HG03354 (cell line): ENCODE results near the gene SBF2.

Experiments
- ATAC-seq: cut with Tn5 transposase; IDR thresholded peaks from one replicate; pipeline ENCODE4 v1.9.1; 2021; ENCODE audit warnings: mild to moderate bottlenecking; ENCODE audit not compliant: unreplicated experiment, poor library complexity, severe bottlenecking

SBF2 gene

DNA sequence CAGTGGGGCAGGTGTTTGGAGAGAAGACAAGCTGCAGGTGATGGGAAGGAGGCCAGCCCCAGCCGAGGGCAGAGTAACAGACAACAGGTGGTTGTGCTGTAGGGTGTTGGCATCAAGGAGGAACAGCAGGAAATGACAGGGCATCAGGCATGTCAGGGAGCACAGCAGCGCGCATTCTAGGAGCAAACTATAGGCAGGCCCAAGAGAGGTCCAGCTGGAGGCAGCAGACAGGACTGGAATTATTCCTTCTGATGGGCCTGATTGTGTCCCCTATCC is 24.4 kb upstream of the SBF2 start:
- ATAC-seq: no peak

DNA sequence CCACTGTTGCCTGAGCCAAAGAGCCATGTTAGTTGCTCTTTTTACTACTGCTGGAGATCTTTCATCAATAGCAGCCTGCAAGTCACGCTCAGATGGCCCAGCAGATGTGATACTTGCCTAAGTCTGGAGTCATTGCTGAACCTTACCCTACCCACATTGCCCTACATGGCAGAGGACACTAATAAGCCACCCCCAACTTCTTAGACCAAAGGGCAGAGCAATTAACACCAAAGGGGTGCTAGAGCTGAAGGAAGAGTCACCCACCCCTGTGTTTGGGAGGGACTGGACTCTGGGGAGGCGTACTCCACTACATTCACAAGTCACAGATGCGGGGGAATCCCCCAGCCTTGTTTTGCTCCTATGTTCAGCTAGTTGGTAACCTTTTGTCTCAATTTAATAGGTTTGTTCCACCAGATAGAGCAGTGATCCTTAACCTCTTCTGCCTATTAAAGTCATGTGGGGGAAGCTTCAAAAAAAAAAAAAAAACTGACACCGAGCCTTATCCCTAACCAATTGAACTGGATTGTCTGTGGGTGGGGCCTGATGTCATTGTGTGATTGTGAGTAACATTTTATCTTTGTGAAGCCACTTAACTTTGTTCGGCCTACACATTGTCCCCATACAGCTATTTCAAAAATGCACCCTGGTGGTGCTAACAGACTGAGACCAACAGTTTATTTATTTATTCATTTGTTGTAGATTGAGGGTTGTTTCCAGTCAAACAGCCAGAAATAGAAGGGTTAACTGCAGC is 23.9 kb upstream of the SBF2 start:
- peak; percentile 70 for ATAC-seq

DNA sequence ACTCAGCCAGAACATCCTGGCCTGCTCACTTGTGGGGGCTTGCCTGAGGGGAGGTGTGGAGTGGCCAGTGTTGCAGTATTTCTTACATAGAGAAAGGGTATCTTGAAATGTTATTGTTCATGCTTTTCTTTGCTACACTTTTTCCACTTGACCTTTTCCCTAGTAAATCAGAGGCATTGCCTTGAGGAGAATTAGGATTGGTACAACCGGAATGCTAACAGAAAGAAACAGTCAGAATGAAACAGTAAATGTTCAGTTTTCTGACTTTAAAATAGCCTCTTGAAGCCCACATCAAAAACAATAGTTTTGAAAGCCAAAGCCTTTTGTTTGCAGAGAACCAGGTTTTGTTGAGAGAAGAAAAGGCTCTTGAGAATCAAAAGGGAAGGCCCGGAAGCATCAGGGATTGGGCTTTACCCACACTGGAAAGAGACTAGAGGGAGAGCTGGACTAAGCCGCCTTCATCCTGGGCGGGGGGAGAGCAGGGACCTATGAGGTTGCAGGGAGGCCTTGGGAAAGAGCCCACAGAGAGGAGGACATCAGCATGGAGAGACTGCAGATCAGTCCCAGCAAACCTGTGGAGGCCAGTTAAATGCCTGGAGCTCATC is 23.2 kb upstream of the SBF2 start:
- ATAC-seq: peak; percentile 18

DNA sequence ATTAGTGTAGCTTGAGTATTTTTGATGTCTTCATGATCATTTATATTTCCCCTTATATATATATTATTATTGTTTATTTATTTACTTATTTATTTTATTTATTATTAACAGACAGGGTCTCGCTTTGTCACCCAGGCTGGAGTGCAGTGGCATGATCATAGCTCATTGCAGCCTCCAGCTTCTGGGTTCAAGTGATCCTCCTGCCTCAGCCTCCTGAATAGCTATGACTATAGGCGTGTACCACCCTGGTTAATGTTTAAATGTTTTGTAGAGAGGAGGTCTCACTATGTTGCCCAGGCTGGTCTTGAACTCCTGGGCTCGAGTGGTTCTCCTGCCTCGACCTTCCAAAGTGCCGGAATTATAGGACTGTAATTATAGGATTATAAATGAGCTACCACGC is 21.1 kb upstream of the SBF2 start:
- no peak for ATAC-seq

DNA sequence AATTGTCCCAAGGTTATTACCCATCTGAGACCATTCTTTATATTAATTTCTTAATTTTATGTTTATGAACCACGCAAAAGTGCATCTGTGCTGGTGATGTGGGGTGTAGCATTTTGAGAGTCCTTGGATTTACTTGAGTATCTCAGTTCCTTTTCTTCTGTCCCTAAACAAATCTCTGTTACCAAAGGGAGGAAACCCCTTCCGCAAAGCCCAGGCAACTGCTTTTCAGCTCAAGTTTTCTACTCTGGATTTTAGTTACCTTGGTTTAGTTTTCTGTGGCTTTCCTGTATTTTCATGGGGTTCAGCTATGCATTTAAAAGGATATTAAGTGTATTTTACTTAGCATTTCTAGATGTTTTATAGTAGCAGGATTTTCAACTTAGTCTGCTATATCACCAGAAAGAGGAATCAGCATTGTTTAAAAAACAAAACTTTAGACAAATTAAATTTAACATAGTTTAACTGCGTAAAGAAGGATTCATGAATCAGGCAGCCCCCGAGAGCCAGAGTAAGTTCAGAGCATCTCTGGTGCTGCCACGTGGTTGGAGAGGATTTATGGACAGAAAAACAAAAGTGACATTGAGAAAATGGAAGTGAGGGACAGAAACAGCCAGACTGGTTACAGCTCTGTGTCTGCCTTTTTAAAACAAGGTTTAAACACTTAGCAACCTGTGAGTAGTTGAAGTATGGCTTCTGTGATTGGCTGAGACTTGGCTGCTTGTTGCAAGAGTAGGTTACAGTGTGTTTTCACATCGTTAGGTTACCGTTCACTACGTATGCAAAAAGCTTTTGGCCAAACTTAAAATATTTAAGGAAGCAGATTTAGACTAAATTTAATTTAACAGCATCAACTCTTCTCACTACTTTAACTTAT is 20.4 kb upstream of the SBF2 start:
- ATAC-seq: peak; percentile 84

DNA sequence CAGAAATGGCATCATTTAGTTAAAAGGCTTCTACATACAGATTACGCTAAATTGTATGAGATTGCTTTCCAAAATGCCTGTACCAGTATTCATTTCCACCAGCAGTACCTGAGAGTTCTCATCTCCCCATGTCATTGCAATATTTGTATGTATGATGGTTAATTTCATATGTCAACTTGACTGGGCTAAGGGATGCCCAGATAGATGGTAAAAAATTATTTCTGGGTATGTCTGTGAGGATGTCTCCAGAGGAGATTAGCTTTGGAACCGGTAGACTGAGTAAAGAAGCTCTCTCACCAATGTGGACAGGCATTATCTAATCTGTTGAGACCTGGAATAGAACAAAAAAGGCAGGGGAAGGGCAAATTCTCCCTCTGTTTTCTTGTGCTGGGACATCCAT is 17.8 kb upstream of the SBF2 start:
- ATAC-seq: no peak

DNA sequence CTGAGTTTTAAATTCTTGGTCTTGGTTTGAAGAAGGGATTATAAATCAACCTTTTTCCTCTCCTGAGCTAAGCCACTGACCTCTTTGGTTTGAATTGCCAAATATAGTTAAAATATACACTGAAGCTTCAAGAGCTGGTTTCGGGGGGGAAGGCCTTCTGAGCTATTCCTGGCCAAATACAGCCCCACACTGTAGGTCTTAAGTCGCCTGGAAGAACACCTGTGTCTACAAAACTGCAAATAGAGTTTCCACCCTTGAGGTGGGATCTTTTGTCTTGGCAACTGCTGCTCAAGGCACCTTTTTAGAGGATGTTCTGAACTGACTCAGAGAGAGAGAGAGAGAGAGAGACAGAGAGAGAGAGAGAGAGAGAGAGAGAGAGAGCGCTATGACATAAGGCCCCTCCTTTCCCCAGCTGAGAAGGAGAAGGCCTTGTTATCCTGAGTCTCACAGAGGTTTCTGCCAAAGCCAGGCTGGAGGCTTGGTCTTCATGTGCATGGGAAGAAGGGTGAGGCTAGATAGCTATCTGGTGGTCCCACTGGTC is 16.4 kb upstream of the SBF2 start:
- ATAC-seq: no peak

DNA sequence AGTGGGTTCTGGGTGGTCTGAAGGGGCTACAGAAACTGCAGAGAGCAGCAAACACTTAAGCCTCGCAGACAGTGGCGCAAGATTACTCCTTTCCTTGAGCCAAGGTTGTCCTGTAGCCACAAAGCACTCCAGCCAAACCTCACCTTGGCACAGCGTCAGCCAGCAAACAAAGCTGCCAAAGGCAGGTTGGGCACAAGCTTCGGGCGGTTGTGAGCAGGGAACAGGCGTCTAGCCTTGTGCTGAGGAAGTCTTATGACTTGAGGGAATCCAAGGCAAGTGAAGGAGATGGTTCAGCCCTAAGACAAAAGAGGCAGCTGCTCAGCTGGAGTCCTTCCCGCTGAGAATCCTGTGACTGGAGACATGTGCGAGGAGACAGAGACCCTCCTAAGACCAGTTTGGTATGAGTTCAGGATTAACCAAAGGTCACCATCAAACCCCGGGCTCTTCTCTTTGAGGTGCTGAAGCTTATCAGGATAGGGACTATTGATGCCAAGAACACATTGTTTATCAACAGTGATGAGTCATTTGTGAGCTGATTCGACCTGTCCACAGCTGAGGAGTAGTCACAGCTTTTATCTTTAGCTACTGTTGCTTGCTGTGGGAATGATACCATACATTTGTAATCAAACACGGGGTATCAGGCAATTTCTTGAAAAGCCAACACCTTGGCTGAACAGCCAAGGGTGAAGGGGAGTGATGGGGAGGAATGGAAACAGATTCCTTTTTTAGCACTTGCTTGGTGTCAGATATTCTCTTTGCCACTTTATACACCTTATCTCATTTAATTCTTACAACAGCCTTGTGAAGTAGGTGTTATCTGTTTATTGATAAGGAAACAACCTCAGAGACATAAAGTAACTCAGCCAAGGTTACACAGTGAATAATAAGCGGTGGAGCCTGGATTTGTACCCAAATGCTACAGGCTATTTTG is 15.4 kb upstream of the SBF2 start:
- ATAC-seq: no peak

DNA sequence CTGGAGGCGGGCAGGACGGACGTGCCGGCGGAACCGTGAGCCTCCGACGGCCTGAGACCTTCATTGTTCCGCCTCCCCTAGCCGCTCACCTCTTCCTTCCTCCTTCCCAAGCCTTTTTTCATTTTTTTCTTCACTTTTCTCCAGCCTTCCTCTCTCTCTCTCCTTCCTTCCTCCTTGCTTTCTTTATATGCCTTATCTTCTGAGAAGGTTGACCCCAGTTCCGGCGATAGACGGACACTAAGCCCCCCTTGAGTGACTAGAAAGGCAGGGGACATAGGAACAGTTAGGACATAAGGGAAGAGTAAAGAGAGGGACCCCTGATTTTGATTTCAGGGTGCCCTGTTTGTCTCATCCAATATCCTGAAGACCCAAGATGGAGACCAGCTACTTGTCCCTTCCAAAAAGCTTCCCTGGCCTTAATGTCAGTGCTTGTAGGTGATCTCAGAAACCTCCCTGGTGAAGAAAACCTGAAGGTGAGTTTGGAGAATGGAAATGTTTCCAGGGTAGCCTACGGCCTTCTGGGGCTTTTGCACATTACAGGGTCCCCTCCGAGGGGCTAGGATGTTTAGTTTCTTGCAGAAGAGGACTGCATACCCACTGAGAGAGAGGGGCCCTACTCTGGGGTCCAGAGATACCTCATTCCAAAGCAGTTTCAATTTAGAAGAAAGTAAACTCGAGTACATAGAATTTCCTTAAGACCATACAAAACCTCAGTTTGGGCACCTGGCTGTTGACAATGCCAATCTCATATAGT is 14.4 kb upstream of the SBF2 start:
- no peak for ATAC-seq

DNA sequence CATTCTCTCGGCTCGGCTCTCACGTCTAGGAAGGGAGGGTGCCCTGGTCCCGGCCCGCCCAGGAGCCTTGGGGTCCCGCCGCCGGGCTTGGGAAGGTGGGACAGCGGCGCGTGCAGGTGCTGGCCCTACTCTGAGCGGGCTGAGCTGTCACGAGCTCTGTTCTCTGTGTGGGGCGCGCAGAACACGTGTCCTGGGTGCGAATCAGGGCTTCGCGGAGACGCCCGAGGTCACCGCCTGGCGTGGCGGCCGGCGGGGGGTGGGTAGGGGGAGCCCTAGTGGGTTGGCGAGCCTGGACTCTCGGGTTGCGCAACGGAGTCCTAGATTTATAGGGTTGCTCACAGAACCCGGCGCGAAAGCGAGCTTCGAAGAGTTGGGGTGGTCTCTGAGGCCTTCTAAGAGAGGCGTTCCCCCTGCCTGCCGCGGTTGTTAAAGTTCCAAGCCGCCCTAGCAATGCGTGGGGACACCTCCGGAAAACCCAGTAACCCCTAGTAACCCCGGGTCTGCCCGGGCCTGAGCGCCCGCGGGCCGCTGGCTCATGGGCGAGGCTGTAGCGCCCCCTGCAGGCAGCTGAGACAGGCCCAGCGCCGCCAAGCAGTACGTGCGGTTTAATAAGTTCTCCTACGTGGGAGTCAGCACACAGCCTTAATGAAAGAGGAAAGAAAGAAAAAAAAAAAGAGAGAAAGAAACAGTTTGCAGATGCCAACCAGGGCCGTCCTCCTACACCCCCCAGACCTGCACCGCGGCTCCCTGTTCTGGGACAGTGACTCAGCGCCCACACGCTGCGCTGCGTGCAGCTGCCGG is 13.6 kb upstream of the SBF2 start:
- peak; percentile 67 for ATAC-seq

DNA sequence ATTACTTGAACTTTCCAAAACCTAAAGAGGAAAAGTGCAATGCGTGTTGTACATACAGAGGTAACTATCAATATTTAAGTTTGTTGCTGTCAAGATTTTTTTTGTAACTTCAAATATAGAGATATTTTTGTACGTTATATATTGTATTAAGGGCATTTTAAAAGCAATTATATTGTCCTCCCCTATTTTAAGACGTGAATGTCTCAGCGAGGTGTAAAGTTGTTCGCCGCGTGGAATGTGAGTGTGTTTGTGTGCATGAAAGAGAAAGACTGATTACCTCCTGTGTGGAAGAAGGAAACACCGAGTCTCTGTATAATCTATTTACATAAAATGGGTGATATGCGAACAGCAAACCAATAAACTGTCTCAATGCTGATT is 13.0 kb upstream of the SBF2 start:
- ATAC-seq: peak; percentile 2

DNA sequence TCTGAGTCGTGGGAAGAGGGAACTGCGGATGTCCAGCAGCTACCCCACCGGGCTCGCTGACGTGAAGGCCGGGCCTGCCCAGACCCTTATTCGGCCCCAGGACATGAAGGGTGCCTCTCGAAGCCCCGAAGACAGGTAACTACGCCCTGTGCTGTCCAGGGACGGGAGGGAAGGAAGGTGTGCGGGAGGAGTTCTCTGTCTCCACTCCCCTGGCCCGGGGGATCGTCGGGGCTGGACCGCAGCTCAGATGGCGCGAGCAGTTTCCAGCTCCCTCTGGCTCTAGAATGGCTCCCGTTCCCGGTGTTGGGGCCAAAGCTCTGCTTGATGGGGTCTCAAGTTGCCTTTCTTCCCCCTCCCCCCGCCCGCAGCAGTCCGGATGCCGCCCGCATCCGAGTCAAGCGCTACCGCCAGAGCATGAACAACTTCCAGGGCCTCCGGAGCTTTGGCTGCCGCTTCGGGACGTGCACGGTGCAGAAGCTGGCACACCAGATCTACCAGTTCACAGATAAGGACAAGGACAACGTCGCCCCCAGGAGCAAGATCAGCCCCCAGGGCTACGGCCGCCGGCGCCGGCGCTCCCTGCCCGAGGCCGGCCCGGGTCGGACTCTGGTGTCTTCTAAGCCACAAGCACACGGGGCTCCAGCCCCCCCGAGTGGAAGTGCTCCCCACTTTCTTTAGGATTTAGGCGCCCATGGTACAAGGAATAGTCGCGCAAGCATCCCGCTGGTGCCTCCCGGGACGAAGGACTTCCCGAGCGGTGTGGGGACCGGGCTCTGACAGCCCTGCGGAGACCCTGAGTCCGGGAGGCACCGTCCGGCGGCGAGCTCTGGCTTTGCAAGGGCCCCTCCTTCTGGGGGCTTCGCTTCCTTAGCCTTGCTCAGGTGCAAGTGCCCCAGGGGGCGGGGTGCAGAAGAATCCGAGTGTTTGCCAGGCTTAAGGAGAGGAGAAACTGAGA is 12.2 kb upstream of the SBF2 start:
- ATAC-seq: no peak

DNA sequence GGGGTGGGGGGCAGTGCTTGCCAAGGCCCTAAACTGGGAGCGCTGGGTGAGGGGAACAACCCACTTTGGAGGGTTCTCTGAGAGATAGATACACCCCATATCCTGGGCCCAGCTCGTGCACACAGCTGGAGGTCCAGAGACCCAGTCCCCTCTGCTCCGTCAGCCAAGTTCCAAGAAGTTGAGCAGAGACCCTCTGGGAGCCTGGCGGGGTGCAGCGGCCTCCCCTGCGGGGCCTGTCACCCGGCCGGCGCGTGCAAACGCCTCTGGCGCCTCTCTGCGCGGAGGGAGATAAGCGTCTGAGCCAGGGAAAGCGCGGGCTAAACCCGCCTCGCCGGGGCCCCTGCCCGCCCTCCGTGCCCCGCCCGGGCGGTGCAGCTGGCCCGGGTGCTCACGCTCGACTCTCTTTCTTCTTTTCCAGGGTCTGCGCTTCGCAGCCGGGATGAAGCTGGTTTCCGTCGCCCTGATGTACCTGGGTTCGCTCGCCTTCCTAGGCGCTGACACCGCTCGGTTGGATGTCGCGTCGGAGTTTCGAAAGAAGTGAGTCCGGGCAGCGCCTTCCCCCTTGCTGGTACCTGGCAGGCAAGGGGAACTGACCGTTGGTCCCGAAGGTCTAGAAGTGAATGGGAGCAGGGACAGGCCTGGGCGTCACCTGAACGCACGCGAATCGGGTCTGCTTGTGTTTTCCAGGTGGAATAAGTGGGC is 11.4 kb upstream of the SBF2 start:
- no peak for ATAC-seq

DNA sequence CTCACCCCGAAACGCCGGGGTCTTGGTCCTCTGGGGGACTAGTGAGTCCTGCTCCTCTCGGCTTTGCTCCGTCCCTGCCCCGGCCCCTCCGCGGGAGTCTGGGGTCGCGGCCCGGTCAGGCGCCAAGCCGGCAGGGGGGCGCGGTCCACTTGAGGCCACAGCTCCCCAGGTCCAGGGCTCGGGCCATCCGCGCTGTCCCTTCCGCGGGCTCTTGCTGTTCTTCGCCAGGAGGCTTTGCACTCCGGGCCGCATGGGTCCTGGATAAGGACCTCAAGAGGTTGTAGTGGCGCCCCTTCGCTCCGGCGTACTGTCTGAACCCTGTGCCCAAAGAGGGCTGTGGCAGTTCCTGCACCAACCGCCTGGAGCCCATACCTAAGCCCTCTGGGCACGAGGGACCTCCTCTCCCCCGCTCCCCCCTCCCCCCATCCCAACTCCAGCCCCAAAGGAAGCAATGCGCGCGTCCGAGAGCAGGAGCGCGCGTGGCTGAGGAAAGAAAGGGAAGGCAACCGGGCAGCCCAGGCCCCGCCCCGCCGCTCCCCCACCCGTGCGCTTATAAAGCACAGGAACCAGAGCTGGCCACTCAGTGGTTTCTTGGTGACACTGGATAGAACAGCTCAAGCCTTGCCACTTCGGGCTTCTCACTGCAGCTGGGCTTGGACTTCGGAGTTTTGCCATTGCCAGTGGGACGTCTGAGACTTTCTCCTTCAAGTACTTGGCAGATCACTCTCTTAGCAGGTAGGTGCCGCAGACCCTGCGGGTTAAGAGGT is 10.7 kb upstream of the SBF2 start, which contains the start of gene ADM:
ADM (plus strand) TSS at position 579 of the 767 bp plus-strand sequence. CDS start 628 bp downstream, outside the sequence.
- ATAC-seq: no peak

DNA sequence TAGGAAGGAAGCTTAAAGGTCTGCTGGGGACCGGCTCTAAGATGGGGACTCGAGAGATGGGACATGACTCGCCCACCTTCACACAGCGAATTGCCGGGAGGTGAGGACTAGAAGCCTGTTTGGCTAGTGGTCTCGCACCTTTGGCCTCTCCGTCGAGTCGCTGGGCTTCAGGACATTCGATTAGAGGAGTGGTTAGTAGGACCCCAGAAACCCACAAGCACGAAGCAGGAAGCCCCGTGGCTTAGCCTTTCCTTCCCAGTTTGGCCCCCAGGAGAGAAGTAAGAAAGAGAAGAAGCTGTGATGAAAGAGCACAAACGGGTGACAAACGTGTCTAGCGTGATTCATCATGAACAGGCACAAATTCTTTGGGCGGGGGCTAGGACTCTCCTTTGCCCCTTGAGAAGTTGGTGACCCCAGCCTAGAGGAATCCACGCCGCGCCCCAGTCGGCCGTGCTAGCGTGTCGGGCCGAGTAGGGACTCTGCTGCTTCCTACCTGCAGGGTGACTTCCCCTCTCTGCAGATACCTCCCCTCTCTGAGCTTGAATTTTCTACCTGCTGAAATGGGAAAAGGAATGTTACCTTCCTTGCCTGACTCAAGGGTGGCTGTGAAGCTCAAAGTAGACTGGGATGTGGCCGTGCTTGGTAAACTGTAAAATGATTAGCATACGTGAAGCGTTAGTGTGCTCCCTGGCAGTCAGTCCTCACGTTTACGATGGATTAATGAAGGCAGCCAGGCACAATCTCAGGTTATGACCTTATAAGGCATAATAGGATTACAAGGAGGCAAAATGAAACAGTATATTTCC is 9.7 kb upstream of the SBF2 start:
- ATAC-seq: no peak
